Left ventricle myocardium inferior (tissue), 1 donor: ENCODE results near the gene SPATS2L. TPM values are rescaled to one million over a fixed set of nuclear protein-coding genes. Genes with fewer than 3 reads are reported as not detected.

Experiments
- DNase-seq: peaks from one replicate; pipeline ENCODE4 v3.0.0-alpha.2; 2020
- H3K27ac ChIP-seq: fragments of 200-600 bp; replicated peaks from 2 replicates; pipeline ENCODE4 v1.8.0; 2021
- H3K27me3 ChIP-seq: fragments of 200-600 bp; 2 replicates; pipeline ENCODE4 v1.8.0; 2021; ENCODE audit warnings: low read depth
- H3K36me3 ChIP-seq: fragments of 200-600 bp; 2 replicates; pipeline ENCODE4 v1.8.0; 2021
- H3K4me1 ChIP-seq: fragments of 200-600 bp; 2 replicates; pipeline ENCODE4 v1.8.0; 2021
- H3K4me3 ChIP-seq: fragments of 200-600 bp; 2 replicates; pipeline ENCODE4 v1.8.0; 2021; ENCODE audit warnings: mild to moderate bottlenecking, moderate library complexity
- H3K9me3 ChIP-seq: fragments of 200-600 bp; replicated peaks from 2 replicates; pipeline ENCODE4 v1.8.0; 2021
- intact Hi-C: fragments of 100-400 bp; cut with micrococcal nuclease; formaldehyde crosslinking; loops from one replicate; pipeline ENCODE4 v1.11.0; 2022
- total RNA-seq: library from RNA; stranded (reverse); fragmentation: NEBNext Ultra II Directional; extraction: Animal tissue kit (Norgen Biotek cat#: 25700); gene quantifications from one replicate; pipeline ENCODE4 v1.2.1, GENCODE V29; 2021
- TF ChIP-seq, protein P1 (sequence below): fragments of 200-600 bp; IDR thresholded peaks from 2 replicates; pipeline ENCODE4 v1.8.0; 2021; ENCODE audit warnings: antibody characterized with exemption, mild to moderate bottlenecking, borderline replicate concordance
- donor health status: DM: no; HTN: yes; CAD: no; lungs with severe emphysema.

SPATS2L gene
- total RNA-seq, 1 donor from 2014 or later = 54.9 TPM

- no peaks in the 10 kb centered on the region for H3K27me3 ChIP-seq
- peaks cover 76% of the 10 kb centered on the region for H3K4me1 ChIP-seq
- DNase-seq = no peak
- H3K9me3 ChIP-seq = no peaks in the 10 kb centered on the region
- no peak overlapping the region for H3K4me3 ChIP-seq
- intact Hi-C loops = no loop called here
- TF ChIP-seq, protein P1, sequence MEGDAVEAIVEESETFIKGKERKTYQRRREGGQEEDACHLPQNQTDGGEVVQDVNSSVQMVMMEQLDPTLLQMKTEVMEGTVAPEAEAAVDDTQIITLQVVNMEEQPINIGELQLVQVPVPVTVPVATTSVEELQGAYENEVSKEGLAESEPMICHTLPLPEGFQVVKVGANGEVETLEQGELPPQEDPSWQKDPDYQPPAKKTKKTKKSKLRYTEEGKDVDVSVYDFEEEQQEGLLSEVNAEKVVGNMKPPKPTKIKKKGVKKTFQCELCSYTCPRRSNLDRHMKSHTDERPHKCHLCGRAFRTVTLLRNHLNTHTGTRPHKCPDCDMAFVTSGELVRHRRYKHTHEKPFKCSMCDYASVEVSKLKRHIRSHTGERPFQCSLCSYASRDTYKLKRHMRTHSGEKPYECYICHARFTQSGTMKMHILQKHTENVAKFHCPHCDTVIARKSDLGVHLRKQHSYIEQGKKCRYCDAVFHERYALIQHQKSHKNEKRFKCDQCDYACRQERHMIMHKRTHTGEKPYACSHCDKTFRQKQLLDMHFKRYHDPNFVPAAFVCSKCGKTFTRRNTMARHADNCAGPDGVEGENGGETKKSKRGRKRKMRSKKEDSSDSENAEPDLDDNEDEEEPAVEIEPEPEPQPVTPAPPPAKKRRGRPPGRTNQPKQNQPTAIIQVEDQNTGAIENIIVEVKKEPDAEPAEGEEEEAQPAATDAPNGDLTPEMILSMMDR = no peak
- H3K27ac ChIP-seq = peak overlapping the region; percentile 45
- H3K36me3 ChIP-seq = no peaks in the 10 kb centered on the region
Observed at GRCh38 chr2:200321780-200322534, 15.5 kb downstream of the SPATS2L start.

- Histone ChIP-seq H3K27me3 (no peaks in the 10 kb centered on the region), H3K9me3 (no peaks in the 10 kb centered on the region), H3K4me3 (no peak overlapping the region), H3K36me3 (no peaks in the 10 kb centered on the region), H3K27ac (peak overlapping the region; percentile 45), H3K4me1 (peaks cover 69% of the 10 kb centered on the region)
- no peak for DNase-seq
- TF ChIP-seq, protein P1 = no peak
- intact Hi-C loops = no loop called here
Observed at GRCh38 chr2:200322607-200323006, 16.1 kb downstream of the SPATS2L start.

GRCh38 chr2:200324362-200324761 lies 17.9 kb downstream of the SPATS2L start:
- TF ChIP-seq, protein P1 = no peak
- H3K4me1 ChIP-seq = peaks cover 68% of the 10 kb centered on the region
- DNase-seq = no peak
- H3K36me3 ChIP-seq = no peaks in the 10 kb centered on the region
- no peaks in the 10 kb centered on the region for H3K27me3 ChIP-seq
- H3K27ac ChIP-seq = peak overlapping the region; percentile 16
- intact Hi-C loops = no loop called here
- no peaks in the 10 kb centered on the region for H3K9me3 ChIP-seq
- no peak overlapping the region for H3K4me3 ChIP-seq

DNA sequence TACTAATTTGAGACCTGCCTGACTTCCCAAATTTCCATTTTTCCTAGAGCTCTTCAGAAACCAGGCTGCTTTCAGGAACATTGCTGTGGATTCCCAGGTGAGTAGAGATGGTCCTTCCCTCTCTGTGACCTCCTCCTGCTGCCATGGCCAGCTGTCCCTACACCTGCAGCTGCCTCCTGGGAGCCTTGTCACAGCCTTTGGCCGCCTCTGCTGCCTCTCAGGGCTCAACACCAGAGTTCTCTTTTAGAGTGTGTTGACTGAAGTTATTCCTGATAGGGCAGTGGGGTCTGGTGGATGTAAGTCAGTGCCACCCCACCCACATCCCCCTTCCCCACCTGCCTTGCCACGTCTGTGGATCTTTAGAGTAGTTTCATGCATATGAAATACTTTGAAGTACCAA lies 22.9 kb downstream of the SPATS2L start:
- H3K36me3 ChIP-seq = no peaks in the 10 kb centered on the region
- H3K9me3 ChIP-seq = no peaks in the 10 kb centered on the region
- TF ChIP-seq, protein P1 = no peak
- peaks cover 45% of the 10 kb centered on the region for H3K4me1 ChIP-seq
- no peaks in the 10 kb centered on the region for H3K27me3 ChIP-seq
- peak overlapping the region; percentile 54 for H3K27ac ChIP-seq
- intact Hi-C loops = no loop called here
- no peak overlapping the region for H3K4me3 ChIP-seq
- no peak for DNase-seq

DNA sequence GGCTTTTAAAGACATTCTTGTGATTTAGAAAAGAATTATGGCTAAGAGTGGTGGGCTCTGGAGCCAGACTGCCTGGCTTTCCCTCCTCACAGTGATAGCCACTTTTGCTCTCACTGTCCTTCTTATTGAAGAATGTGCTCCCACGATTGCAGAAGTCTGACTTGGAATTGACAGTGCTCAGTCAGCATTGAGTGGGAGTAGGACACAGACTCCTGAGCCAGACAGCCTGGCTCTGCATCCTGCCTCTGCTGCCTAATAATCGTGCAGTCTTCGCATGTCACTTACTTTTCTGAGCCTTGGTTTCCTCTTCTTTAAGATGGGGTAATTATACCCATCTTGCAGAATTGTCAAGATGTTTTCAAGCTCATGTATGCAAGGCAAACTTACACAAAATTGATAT lies 23.3 kb downstream of the SPATS2L start:
- no peaks in the 10 kb centered on the region for H3K36me3 ChIP-seq
- H3K27ac ChIP-seq = peak overlapping the region; percentile 54
- intact Hi-C loops = no loop called here
- no peaks in the 10 kb centered on the region for H3K9me3 ChIP-seq
- TF ChIP-seq, protein P1 = no peak
- H3K4me1 ChIP-seq = peaks cover 44% of the 10 kb centered on the region
- no peak overlapping the region for H3K4me3 ChIP-seq
- DNase-seq = no peak
- H3K27me3 ChIP-seq = no peaks in the 10 kb centered on the region
